Activated T-cell treated with anti-CD3 and anti-CD28 coated beads for 24 hours (primary cell): ENCODE data around the gene COX11.

Experiments
- DNase-seq: peaks from one replicate; pipeline ENCODE4 v3.0.0-alpha.2; 2020; ENCODE audit warnings: low read depth

The COX11 gene

GRCh38 chr17:54967621-54968261, 713 bp downstream of the COX11 start:
- DNase-seq, result peak; percentile 30

GRCh38 chr17:54956791-54957190, 11.7 kb downstream of the COX11 start:
- no peak for DNase-seq

- no peak for DNase-seq
Measured at GRCh38 chr17:54951286-54951685, 17.2 kb downstream of the COX11 start.

- no peak for DNase-seq
Measured at GRCh38 chr17:54950116-54950515, 18.3 kb downstream of the COX11 start.

GRCh38 chr17:54948380-54948779, 20.1 kb downstream of the COX11 start:
- DNase-seq, result no peak

- DNase-seq, result no peak
Measured at GRCh38 chr17:54947396-54947795, 21.1 kb downstream of the COX11 start.

GRCh38 chr17:54945671-54946070, 22.8 kb downstream of the COX11 start:
- DNase-seq, result no peak

- DNase-seq, result no peak
Measured at GRCh38 chr17:54945231-54945630, 23.2 kb downstream of the COX11 start.

GRCh38 chr17:54944796-54945195, 23.7 kb downstream of the COX11 start:
- no peak for DNase-seq

GRCh38 chr17:54941285-54941684, 27.2 kb downstream of the COX11 start:
- DNase-seq, result no peak

- no peak for DNase-seq
Measured at GRCh38 chr17:54937426-54937825, 31.0 kb downstream of the COX11 start.

GRCh38 chr17:54937018-54937417, 31.4 kb downstream of the COX11 start:
- no peak for DNase-seq

- no peak for DNase-seq
Measured at GRCh38 chr17:54935471-54935870, 33.0 kb downstream of the COX11 start.

GRCh38 chr17:54933921-54934320, 34.5 kb downstream of the COX11 start:
- no peak for DNase-seq

GRCh38 chr17:54932711-54933110, 35.7 kb downstream of the COX11 start:
- no peak for DNase-seq

GRCh38 chr17:54927525-54927924, 40.9 kb downstream of the COX11 start:
- DNase-seq, result no peak

- no peak for DNase-seq
Measured at GRCh38 chr17:54924405-54924804, 44.0 kb downstream of the COX11 start.

GRCh38 chr17:54920819-54921218, 47.6 kb downstream of the COX11 start:
- no peak for DNase-seq

- DNase-seq, result no peak
Measured at GRCh38 chr17:54919425-54919824, 49.0 kb downstream of the COX11 start.

- no peak for DNase-seq
Measured at GRCh38 chr17:54916721-54917120, 51.7 kb downstream of the COX11 start.
